HL-60 (cell line): Measurements from ENCODE around the gene ERC2.

ENCODE experiments used
- DNase-seq, 2 experiments: peaks; one replicate each; pipeline ENCODE4 v3.0.0-alpha.2; 2010 to 2020; ENCODE audit warnings: low read depth in 1 of 2, low spot score in 1 of 2
- H3K27ac ChIP-seq: fragments of 250-450 bp; sonication (Bioruptor Pico); replicated peaks from 2 replicates; pipeline ENCODE4 v1.5.1; 2020; ENCODE audit warnings: mild to moderate bottlenecking, moderate library complexity
- H3K27me3 ChIP-seq: fragments of 250-450 bp; sonication (Bioruptor Pico); 2 replicates; pipeline ENCODE4 v1.5.1; 2021; ENCODE audit warnings: mild to moderate bottlenecking, moderate library complexity; ENCODE audit not compliant: insufficient read depth, poor library complexity, severe bottlenecking
- H3K4me3 ChIP-seq: replicated peaks from 2 replicates; pipeline ENCODE4 v1.5.1; 2011; ENCODE audit warnings: mild to moderate bottlenecking, control low read depth, low read length; ENCODE audit not compliant: insufficient read depth
- CTCF ChIP-seq: IDR thresholded peaks from one replicate; pipeline ENCODE4 v1.5.1; 2011; ENCODE audit warnings: low read length, control low read depth, inconsistent platforms; ENCODE audit not compliant: insufficient read depth
- GABPA ChIP-seq: IDR thresholded peaks from 2 replicates; pipeline ENCODE4 v1.6.1; 2012; ENCODE audit warnings: low read depth
- POLR2AphosphoS5 ChIP-seq: IDR thresholded peaks from 2 replicates; pipeline ENCODE4 v1.6.1; 2012; ENCODE audit warnings: low read depth
- REST ChIP-seq: IDR thresholded peaks from 2 replicates; pipeline ENCODE4 v1.6.1; 2012; ENCODE audit warnings: low read depth; ENCODE audit not compliant: insufficient replicate concordance
- SPI1 ChIP-seq: IDR thresholded peaks from 2 replicates; pipeline ENCODE4 v1.6.1; 2012; ENCODE audit warnings: low read depth, mild to moderate bottlenecking, borderline replicate concordance

The ERC2 gene

GRCh38 chr3:55511895-55512570, 956.2 kb downstream of the ERC2 start:
- no peaks in the 10 kb centered on the region for H3K27me3 ChIP-seq
- no peak overlapping the region for H3K27ac ChIP-seq
- no peak overlapping the region for H3K4me3 ChIP-seq
- DNase-seq, result no peak
- TF ChIP-seq GABPA, result no peak
- no peak for TF ChIP-seq CTCF
- TF ChIP-seq SPI1, result no peak
- no peak for TF ChIP-seq REST
- no peak for TF ChIP-seq POLR2AphosphoS5

- DNase-seq, result no peak
- no peak for TF ChIP-seq SPI1
- no peak for TF ChIP-seq GABPA
- no peak for TF ChIP-seq POLR2AphosphoS5
- TF ChIP-seq CTCF, result no peak
- no peak for TF ChIP-seq REST
- no peak overlapping the region for H3K4me3 ChIP-seq
- H3K27ac ChIP-seq, result no peak overlapping the region
- no peaks in the 10 kb centered on the region for H3K27me3 ChIP-seq
These were observed 959.9 kb downstream of the ERC2 start for GRCh38 chr3:55508335-55508734.

GRCh38 chr3:55507808-55508207, 960.5 kb downstream of the ERC2 start:
- no peak for DNase-seq
- no peak overlapping the region for H3K4me3 ChIP-seq
- H3K27ac ChIP-seq, result no peak overlapping the region
- H3K27me3 ChIP-seq, result no peaks in the 10 kb centered on the region
- no peak for TF ChIP-seq CTCF
- no peak for TF ChIP-seq REST
- TF ChIP-seq POLR2AphosphoS5, result no peak
- no peak for TF ChIP-seq GABPA
- no peak for TF ChIP-seq SPI1
